HepG2 (cell line): Measurements from ENCODE around the gene GAN. TPM values are rescaled to one million over a fixed set of nuclear protein-coding genes. Genes with fewer than 3 reads are reported as not detected.

Experiments
- DNMT1 ChIP-seq: sonication (generic); formaldehyde crosslinking; IDR thresholded peaks from 2 replicates; pipeline ENCODE4 v1.5.1; 2020; ENCODE audit warnings: mild to moderate bottlenecking, missing genetic modification reagents
- ESRRA ChIP-seq: sonication (generic); formaldehyde crosslinking; IDR thresholded peaks from 2 replicates; pipeline ENCODE4 v1.5.1; 2020; ENCODE audit warnings: mild to moderate bottlenecking, low read depth, missing genetic modification reagents
- GTF2F1 ChIP-seq: fragments of 150-350 bp; IDR thresholded peaks from 2 replicates; pipeline ENCODE4 v1.6.1; 2014; ENCODE audit warnings: low read length
- HMGXB3 ChIP-seq: sonication (generic); formaldehyde crosslinking; IDR thresholded peaks from 2 replicates; pipeline ENCODE4 v1.4.0; 2020; ENCODE audit warnings: missing genetic modification reagents, borderline replicate concordance
- HNF1B ChIP-seq: sonication (generic); formaldehyde crosslinking; IDR thresholded peaks from 2 replicates; pipeline ENCODE4 v1.5.1; 2020; ENCODE audit warnings: mild to moderate bottlenecking, moderate library complexity, missing genetic modification reagents
- HOXA7 ChIP-seq: sonication (generic); formaldehyde crosslinking; IDR thresholded peaks from 2 replicates; pipeline ENCODE4 v1.8.1; 2022; ENCODE audit warnings: mild to moderate bottlenecking, missing genetic modification reagents, moderate library complexity
- JUND ChIP-seq: sonication (generic); formaldehyde crosslinking; IDR thresholded peaks from 2 replicates; pipeline ENCODE4 v1.8.0; 2022; ENCODE audit warnings: mild to moderate bottlenecking, missing genetic modification reagents
- NCOA5 ChIP-seq: sonication (generic); formaldehyde crosslinking; IDR thresholded peaks from 2 replicates; pipeline ENCODE4 v1.4.0; 2020; ENCODE audit warnings: missing genetic modification reagents
- SMARCC2 ChIP-seq: fragments of 450-650 bp; IDR thresholded peaks from 2 replicates; pipeline ENCODE4 v1.6.1; 2017; ENCODE audit warnings: antibody characterized with exemption, mild to moderate bottlenecking
- SMYD3 ChIP-seq: sonication (generic); formaldehyde crosslinking; IDR thresholded peaks from 2 replicates; pipeline ENCODE4 v1.8.1; 2023; ENCODE audit warnings: mild to moderate bottlenecking, missing genetic modification reagents
- SP1 ChIP-seq, 2 experiments: fragments of 450-650 bp in 1 of 2; sonication (generic) in 1 of 2; formaldehyde crosslinking in 1 of 2; IDR thresholded peaks; 2 replicates each; pipeline versions ENCODE4 v1.4.0 to v1.6.1; 2016 to 2020; ENCODE audit warnings: missing genetic modification reagents in 1 of 2
- STAG1 ChIP-seq: sonication (generic); formaldehyde crosslinking; IDR thresholded peaks from 2 replicates; pipeline ENCODE4 v1.4.0; 2020; ENCODE audit warnings: missing genetic modification reagents
- TGIF2 ChIP-seq: IDR thresholded peaks from 2 replicates; pipeline ENCODE4 v1.6.1; 2016; ENCODE audit warnings: control low read depth, missing compliant biosample characterization
- TRIM24 ChIP-seq: sonication (generic); formaldehyde crosslinking; IDR thresholded peaks from 2 replicates; pipeline ENCODE4 v1.8.0; 2022; ENCODE audit warnings: mild to moderate bottlenecking, missing genetic modification reagents
- ZBTB1 ChIP-seq: sonication (generic); formaldehyde crosslinking; IDR thresholded peaks from 2 replicates; pipeline ENCODE4 v1.4.0; 2020; ENCODE audit warnings: missing genetic modification reagents, borderline replicate concordance
- ZBTB42 ChIP-seq: sonication (generic); formaldehyde crosslinking; IDR thresholded peaks from 2 replicates; pipeline ENCODE4 v1.5.0; 2020; ENCODE audit warnings: mild to moderate bottlenecking, missing genetic modification reagents
- ZBTB7B ChIP-seq: sonication (generic); formaldehyde crosslinking; IDR thresholded peaks from 2 replicates; pipeline ENCODE4 v1.4.0; 2020; ENCODE audit warnings: missing genetic modification reagents
- ZNF10 ChIP-seq: sonication (generic); formaldehyde crosslinking; IDR thresholded peaks from 2 replicates; pipeline ENCODE4 v1.4.0; 2020; ENCODE audit warnings: mild to moderate bottlenecking, low read depth, missing genetic modification reagents, borderline replicate concordance
- ZNF275 ChIP-seq: sonication (generic); formaldehyde crosslinking; IDR thresholded peaks from 2 replicates; pipeline ENCODE4 v1.8.0; 2022; ENCODE audit warnings: missing genetic modification reagents, mild to moderate bottlenecking, inconsistent platforms, borderline replicate concordance
- ZNF431 ChIP-seq: sonication (generic); formaldehyde crosslinking; IDR thresholded peaks from 2 replicates; pipeline ENCODE4 v1.9.0; 2022; ENCODE audit warnings: missing genetic modification reagents, low read depth, mild to moderate bottlenecking, borderline replicate concordance
- ZNF550 ChIP-seq: sonication (generic); formaldehyde crosslinking; IDR thresholded peaks from 2 replicates; pipeline ENCODE4 v1.4.0; 2020; ENCODE audit warnings: mild to moderate bottlenecking, missing genetic modification reagents, borderline replicate concordance
- ZNF709 ChIP-seq: sonication (generic); formaldehyde crosslinking; IDR thresholded peaks from 2 replicates; pipeline ENCODE4 v1.5.0; 2020; ENCODE audit warnings: mild to moderate bottlenecking, missing genetic modification reagents
- ZNF781 ChIP-seq: sonication (generic); formaldehyde crosslinking; IDR thresholded peaks from 2 replicates; pipeline ENCODE4 v1.5.1; 2020; ENCODE audit warnings: borderline replicate concordance, mild to moderate bottlenecking, missing genetic modification reagents; ENCODE audit errors: not compliant biosample characterization
- polyA plus RNA-seq, 8 experiments: library from polyadenylated mRNA; depleted of rRNA in 3 of 8; stranded (reverse) in 7 of 8; unstranded in 1 of 8; fragments of >200 nt; fragmentation: Illumina TruSeq in 4 of 8; extraction: Trizol in 4 of 8; gene quantifications; 2 replicates each; pipeline versions ENCODE4 v1.2.1 to v1.2.3, GENCODE V29; 2011 to 2016; ENCODE audit warnings: low read depth in 4 of 8, missing spikeins in 1 of 8, mixed read lengths in 1 of 8; ENCODE audit not compliant: insufficient read depth in 1 of 8
- total RNA-seq, 5 experiments: library from RNA; depleted of rRNA; stranded (reverse); fragments of >200 nt; fragmentation: Illumina TruSeq; extraction: Trizol; gene quantifications; 2 replicates each; pipeline ENCODE4 v1.2.3, GENCODE V29; 2016; ENCODE audit warnings: low read depth in 1 of 5

Gene GAN
- total and polyA plus RNA-seq, 2 of the 13 experiments (the other 11 are each of a cell fraction or from before 2014, with no cell fraction given) = 4.3 to 11.0 TPM

- TF ChIP-seq HMGXB3 (CRISPR knock-in tag) = peak; percentile 99
- no peak for TF ChIP-seq ZBTB7B (CRISPR knock-in tag)
- no peak for TF ChIP-seq NCOA5 (CRISPR knock-in tag)
- TF ChIP-seq STAG1 (CRISPR knock-in tag) = no peak
- TF ChIP-seq ESRRA = peak; percentile 77; the same call in 1 of the 2 replicates
- TF ChIP-seq ZBTB1 = no peak
- peak; percentile 69; the same call in 1 of the 2 replicates for TF ChIP-seq SMYD3 (CRISPR knock-in tag)
- no peak for TF ChIP-seq JUND (CRISPR knock-in tag)
- peak; percentile 49; the same call in 1 of the 2 replicates for TF ChIP-seq HNF1B (CRISPR knock-in tag)
- peak; percentile 81; the same call in 1 of the 2 replicates for TF ChIP-seq ZBTB42 (CRISPR knock-in tag)
- no peak for TF ChIP-seq ZNF550
- TF ChIP-seq TGIF2 (CRISPR knock-in tag) = no peak
- TF ChIP-seq TRIM24 (CRISPR knock-in tag) = no peak
- TF ChIP-seq HOXA7 (CRISPR knock-in tag) = no peak
- no peak for TF ChIP-seq GTF2F1
- TF ChIP-seq DNMT1 (CRISPR knock-in tag) = peak; percentile 64; the same call in 1 of the 2 replicates
- TF ChIP-seq ZNF10 (CRISPR knock-in tag) = no peak
- TF ChIP-seq ZNF781 (CRISPR knock-in tag) = no peak
- peak; percentile 61; the same call in 1 of the 2 replicates for TF ChIP-seq ZNF431 (CRISPR knock-in tag)
- TF ChIP-seq ZNF709 (CRISPR knock-in tag) = peak; percentile 58; the same call in 1 of the 2 replicates
- no peak for TF ChIP-seq SMARCC2
- TF ChIP-seq SP1 (IDR thresholded peaks at IDR 0.05) = no peak
- peak; percentile 95 for TF ChIP-seq SP1 (CRISPR knock-in tag; IDR thresholded peaks at IDR 0.05)
- no peak for TF ChIP-seq ZNF275 (CRISPR knock-in tag)
These were observed at the start of gene GAN (continued) for GRCh38 chr16:81314603-81315270.
